NB4 (cell line): Measurements from ENCODE around the gene TMEM145.

ENCODE experiments used
- MYC ChIP-seq: IDR thresholded peaks from 2 replicates; pipeline ENCODE4 v1.6.1; 2011; ENCODE audit warnings: low read depth, low read length
- POLR2A ChIP-seq: IDR thresholded peaks from 2 replicates; pipeline ENCODE4 v1.6.1; 2011; ENCODE audit warnings: mild to moderate bottlenecking; ENCODE audit not compliant: insufficient read length; ENCODE audit errors: extremely low read depth
- TF ChIP-seq, protein P1 (sequence below): IDR thresholded peaks from one replicate; pipeline ENCODE4 v1.5.1; 2012; ENCODE audit warnings: low read depth, low read length

GRCh38 chr19:42303101-42303464 lies 10.0 kb upstream of the TMEM145 start:
- TF ChIP-seq POLR2A (no peak), MYC (no peak)
- TF ChIP-seq, protein P1, sequence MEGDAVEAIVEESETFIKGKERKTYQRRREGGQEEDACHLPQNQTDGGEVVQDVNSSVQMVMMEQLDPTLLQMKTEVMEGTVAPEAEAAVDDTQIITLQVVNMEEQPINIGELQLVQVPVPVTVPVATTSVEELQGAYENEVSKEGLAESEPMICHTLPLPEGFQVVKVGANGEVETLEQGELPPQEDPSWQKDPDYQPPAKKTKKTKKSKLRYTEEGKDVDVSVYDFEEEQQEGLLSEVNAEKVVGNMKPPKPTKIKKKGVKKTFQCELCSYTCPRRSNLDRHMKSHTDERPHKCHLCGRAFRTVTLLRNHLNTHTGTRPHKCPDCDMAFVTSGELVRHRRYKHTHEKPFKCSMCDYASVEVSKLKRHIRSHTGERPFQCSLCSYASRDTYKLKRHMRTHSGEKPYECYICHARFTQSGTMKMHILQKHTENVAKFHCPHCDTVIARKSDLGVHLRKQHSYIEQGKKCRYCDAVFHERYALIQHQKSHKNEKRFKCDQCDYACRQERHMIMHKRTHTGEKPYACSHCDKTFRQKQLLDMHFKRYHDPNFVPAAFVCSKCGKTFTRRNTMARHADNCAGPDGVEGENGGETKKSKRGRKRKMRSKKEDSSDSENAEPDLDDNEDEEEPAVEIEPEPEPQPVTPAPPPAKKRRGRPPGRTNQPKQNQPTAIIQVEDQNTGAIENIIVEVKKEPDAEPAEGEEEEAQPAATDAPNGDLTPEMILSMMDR, result no peak
